ENCODE measurements around the gene ADORA1.

ADORA1 gene

GRCh38 chr1:203176273-203177035 is 48.9 kb downstream of the ADORA1 start:
- no peak for DNase-seq

GRCh38 chr1:203177036-203177405 is 49.5 kb downstream of the ADORA1 start:
- DNase-seq = no peak

- DNase-seq = no peak
Observed at GRCh38 chr1:203177470-203178039, 50.0 kb downstream of the ADORA1 start.

GRCh38 chr1:203178083-203178482 is 50.6 kb downstream of the ADORA1 start:
- no peak for DNase-seq

GRCh38 chr1:203178821-203179666 is 51.5 kb downstream of the ADORA1 start:
- DNase-seq = no peak

DNA sequence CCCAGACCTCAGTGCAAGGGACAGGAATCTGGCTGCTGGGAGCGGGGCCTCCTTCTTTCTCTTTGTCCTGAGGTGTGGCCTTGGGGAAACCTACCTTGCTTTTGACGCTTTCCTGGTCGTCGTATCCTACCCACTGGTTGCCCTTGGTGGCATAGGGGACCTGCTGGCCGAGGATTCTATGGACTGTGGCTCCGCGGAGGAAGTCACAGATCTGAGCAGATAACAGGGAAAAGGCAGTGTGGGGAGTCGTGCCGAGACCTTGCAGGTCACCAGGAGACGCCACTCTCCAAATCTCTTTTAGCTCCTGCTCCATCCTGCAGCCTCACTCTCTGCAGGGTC is 52.1 kb downstream of the ADORA1 start:
- DNase-seq = no peak

- no peak for DNase-seq
Observed at GRCh38 chr1:203180611-203181330, 53.2 kb downstream of the ADORA1 start.

GRCh38 chr1:203181586-203182386 is 54.3 kb downstream of the ADORA1 start:
- DNase-seq = no peak

- no peak for DNase-seq
Observed at GRCh38 chr1:203182387-203182953, 54.9 kb downstream of the ADORA1 start.

DNA sequence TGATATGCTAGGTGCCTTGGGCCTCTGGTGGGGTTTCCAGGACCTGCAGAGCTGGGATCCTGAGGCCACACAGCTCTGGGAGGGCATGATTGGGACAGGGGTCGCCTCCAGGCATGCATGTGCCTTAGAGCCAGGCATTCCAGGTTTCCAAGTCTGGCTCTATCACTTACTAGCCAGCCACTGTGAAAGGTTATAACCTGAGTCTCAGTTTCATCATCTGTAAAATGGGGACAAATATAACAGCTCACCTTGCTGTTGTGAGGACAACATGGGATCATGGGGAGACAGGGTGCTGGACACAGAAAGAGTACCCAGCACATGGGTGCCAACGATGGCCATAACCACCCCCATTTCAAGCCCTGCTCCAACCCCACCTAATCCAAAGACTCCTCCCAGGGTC is 56.3 kb downstream of the ADORA1 start:
- DNase-seq = no peak

- DNase-seq = no peak
Observed at GRCh38 chr1:203184467-203184866, 56.9 kb downstream of the ADORA1 start.

DNA sequence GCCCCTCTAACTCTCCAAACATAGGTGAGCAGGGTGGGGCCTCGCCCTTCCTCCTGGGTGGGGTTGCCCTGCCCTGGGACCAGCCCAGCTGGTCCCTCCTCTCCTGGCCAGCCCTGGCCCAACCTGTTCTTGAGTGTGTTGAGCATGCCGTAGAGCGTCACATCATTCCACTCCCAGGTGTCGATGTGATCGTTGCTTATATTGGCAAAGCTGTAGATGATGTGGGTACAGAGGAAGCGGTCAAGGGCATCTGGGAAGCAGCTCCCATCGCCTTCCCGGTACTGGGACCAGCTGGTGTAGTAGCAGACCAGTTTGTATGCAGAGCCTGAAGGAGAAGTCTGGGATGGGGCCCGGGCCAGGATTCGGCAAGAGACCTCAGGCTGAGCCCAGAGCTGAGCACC is 57.5 kb downstream of the ADORA1 start:
- DNase-seq = no peak

DNA sequence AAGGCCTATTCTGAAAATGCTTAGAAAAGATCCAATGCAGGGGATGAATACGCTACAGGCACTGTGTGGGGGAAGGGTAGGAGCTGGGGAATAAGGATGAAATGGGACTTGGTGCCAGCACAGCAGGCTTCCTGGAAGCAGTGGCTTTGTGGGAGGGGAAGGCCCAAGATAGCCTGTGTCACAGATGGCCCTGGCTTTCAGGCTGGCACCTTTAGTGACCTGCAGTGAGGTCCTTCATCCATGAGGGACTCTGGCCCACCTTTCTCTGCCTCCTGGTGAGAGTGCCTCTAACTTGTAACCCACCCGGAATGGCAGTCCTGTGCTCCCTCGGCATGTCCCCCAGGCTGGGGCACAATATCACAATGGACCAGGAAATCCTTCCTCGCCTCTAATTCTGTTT is 58.1 kb downstream of the ADORA1 start:
- DNase-seq = no peak

- DNase-seq = no peak
Observed at GRCh38 chr1:203186091-203186445, 58.5 kb downstream of the ADORA1 start.

GRCh38 chr1:203186446-203187303 is 59.1 kb downstream of the ADORA1 start, which contains the start of gene CHI3L1:
CHI3L1 (minus strand) TSS chr1:203186704; CDS start chr1:203186623, 81 bp downstream.
- no peak for DNase-seq

GRCh38 chr1:203187304-203187685 is 59.8 kb downstream of the ADORA1 start:
- no peak for DNase-seq

GRCh38 chr1:203187689-203188264 is 60.3 kb downstream of the ADORA1 start:
- no peak for DNase-seq

GRCh38 chr1:203188686-203189232 is 61.2 kb downstream of the ADORA1 start:
- no peak for DNase-seq

DNA sequence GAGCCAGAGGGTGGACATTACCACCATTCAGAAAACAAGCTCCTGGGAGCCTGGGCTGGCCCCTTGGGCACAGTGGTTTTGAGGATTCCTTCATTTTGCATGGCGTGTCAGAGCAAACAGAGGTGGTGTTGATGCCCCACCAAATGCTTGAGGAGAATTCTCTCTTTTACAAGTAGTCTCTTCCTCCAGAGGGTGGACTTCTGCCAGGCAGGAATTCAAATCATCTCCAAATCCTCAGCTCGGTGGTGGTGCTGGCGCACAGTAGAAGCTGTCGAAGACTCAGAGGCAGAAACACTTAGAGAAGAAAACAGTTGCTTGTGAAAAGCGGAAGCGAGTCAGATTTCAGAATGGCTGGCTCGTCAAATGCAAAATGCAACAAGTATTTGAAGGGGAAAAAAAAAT is 62.4 kb downstream of the ADORA1 start:
- DNase-seq = no peak

GRCh38 chr1:203190949-203191348 is 63.4 kb downstream of the ADORA1 start:
- DNase-seq = no peak
